HFFc6 (cell line): ENCODE results near the gene PTPRN2. TPM values are rescaled to one million over a fixed set of nuclear protein-coding genes. Genes with fewer than 3 reads are reported as not detected.

ENCODE experiments used
- DNase-seq: peaks from one replicate; pipeline ENCODE4 v3.0.0-alpha.2; 2018
- H3K27ac Mint-ChIP-seq: 2 replicates; pipeline ENCODE4 v1.8.0; 2020; ENCODE audit warnings: mild to moderate bottlenecking, mixed read lengths
- H3K27me3 Mint-ChIP-seq: 2 replicates; pipeline ENCODE4 v1.8.0; 2021; ENCODE audit warnings: mild to moderate bottlenecking, moderate library complexity, mixed read lengths; ENCODE audit not compliant: insufficient read depth
- H3K36me3 Mint-ChIP-seq: 2 replicates; pipeline ENCODE4 v1.8.0; 2021; ENCODE audit warnings: low read depth, mixed read lengths
- H3K4me1 Mint-ChIP-seq: 2 replicates; pipeline ENCODE4 v1.8.0; 2020; ENCODE audit warnings: low read depth, mixed read lengths
- H3K4me3 Mint-ChIP-seq: 2 replicates; pipeline ENCODE4 v1.8.0; 2020; ENCODE audit warnings: mild to moderate bottlenecking, moderate library complexity, mixed read lengths
- H3K9me3 Mint-ChIP-seq: 2 replicates; pipeline ENCODE4 v1.8.0; 2020; ENCODE audit warnings: mild to moderate bottlenecking, mixed read lengths
- total RNA-seq, 6 experiments: library from RNA; stranded (reverse); fragmentation: NEBNext Ultra II Directional; extraction: Animal tissue kit (Norgen Biotek cat#: 25700); gene quantifications; 2 replicates in 1 of 6; 3 replicates in 5 of 6; pipeline ENCODE4 v1.2.3, GENCODE V29; 2021
- TF ChIP-seq, protein P1 (sequence below): fragments of 200-600 bp; sonication (generic); IDR thresholded peaks from 2 replicates; pipeline ENCODE4 v1.5.0; 2021; ENCODE audit warnings: antibody characterized with exemption, mild to moderate bottlenecking

The PTPRN2 gene
- total RNA-seq, 6 experiments from 2014 or later = 0.05 to 0.27 (median 0.23) TPM

DNA sequence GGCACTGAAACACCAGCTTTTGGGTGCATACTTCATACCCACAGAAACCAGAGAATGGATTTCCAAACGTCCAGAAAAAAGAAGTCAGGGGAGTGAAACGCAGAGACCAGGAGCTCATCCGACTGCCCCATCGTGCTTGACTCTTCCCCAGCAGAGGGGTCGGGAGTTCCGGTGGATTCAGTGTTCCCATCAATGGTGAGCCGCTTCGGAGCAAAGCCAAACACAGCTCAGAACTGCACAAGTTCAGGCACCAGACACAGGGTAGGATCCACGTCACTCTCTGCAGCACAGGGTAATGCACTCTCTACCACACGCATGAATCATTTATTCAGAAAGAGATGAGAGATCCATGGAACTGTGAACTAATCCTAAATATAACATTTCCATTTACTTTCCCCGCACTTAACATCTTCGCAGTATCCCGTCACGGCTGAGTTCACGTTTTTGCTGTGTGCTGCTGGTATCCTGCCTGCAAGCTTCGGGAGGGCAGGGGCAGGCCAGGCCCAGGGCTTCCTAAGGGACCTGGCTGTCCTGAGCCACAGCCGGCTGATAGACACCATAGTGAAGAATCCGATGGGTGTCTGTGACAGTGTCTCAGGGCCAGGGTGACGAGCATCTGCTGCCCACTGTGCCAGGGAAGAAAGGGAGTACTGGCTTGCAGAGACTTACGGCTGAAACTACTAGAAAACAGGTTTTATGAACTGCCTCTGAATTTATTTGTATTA, 545.3 kb downstream of the PTPRN2 start:
- peaks cover 6% of the 10 kb centered on the region; the same call in 1 of the 2 replicates for H3K36me3 Mint-ChIP-seq
- H3K4me1 Mint-ChIP-seq = no peaks in the 10 kb centered on the region
- peaks cover 58% of the 10 kb centered on the region for H3K9me3 Mint-ChIP-seq
- no peak overlapping the region for H3K4me3 Mint-ChIP-seq
- no peak overlapping the region for H3K27ac Mint-ChIP-seq
- TF ChIP-seq, protein P1, sequence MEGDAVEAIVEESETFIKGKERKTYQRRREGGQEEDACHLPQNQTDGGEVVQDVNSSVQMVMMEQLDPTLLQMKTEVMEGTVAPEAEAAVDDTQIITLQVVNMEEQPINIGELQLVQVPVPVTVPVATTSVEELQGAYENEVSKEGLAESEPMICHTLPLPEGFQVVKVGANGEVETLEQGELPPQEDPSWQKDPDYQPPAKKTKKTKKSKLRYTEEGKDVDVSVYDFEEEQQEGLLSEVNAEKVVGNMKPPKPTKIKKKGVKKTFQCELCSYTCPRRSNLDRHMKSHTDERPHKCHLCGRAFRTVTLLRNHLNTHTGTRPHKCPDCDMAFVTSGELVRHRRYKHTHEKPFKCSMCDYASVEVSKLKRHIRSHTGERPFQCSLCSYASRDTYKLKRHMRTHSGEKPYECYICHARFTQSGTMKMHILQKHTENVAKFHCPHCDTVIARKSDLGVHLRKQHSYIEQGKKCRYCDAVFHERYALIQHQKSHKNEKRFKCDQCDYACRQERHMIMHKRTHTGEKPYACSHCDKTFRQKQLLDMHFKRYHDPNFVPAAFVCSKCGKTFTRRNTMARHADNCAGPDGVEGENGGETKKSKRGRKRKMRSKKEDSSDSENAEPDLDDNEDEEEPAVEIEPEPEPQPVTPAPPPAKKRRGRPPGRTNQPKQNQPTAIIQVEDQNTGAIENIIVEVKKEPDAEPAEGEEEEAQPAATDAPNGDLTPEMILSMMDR = no peak
- no peak for DNase-seq
- no peaks in the 10 kb centered on the region; the same call in 1 of the 2 replicates for H3K27me3 Mint-ChIP-seq

DNA sequence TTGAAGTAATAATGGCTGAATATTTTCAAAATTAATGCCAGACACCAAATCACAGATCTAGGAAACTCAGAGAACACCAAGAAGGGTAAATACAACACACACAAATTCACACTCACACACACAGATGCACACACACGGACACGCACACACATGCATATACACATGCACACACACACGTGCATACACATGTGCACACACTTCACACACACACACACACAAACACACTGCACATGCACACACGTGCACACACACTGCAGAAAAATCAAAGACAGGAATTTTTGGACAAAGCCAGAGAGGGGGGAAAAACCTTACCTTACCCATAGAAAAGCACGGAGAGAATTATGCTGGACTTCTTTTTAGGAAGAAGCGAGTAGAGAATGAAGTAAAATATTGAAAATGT, 547.4 kb downstream of the PTPRN2 start:
- Mint-ChIP-seq H3K27ac (no peak overlapping the region), H3K27me3 (no peaks in the 10 kb centered on the region; the same call in 1 of the 2 replicates), H3K36me3 (peaks cover 6% of the 10 kb centered on the region; the same call in 1 of the 2 replicates), H3K4me3 (no peak overlapping the region), H3K9me3 (peaks cover 49% of the 10 kb centered on the region), H3K4me1 (no peaks in the 10 kb centered on the region)
- no peak for DNase-seq
- TF ChIP-seq, protein P1 = no peak

DNA sequence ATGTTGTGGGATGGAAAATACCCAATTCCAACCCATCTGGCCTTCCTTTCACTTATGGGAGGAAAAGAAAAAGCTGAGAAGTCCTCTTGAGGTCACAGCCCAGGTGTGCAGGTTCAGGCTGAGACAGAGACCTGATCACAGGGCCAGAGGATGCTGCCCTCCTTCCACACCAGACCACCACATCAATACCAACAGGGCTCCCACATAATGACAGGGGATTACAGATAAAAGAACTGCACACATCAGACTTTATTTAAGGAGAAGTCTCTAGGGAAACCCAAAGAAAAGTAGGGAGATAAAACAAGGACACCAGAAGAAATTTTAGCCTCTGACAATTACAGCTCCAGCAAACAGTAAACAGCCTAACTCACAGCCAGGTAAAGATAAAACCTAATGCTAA, 548.4 kb downstream of the PTPRN2 start:
- Mint-ChIP-seq H3K9me3 (peaks cover 56% of the 10 kb centered on the region), H3K27ac (no peak overlapping the region), H3K27me3 (no peaks in the 10 kb centered on the region; the same call in 1 of the 2 replicates), H3K4me1 (no peaks in the 10 kb centered on the region), H3K4me3 (no peak overlapping the region), H3K36me3 (peaks cover 6% of the 10 kb centered on the region; the same call in 1 of the 2 replicates)
- TF ChIP-seq, protein P1 = no peak
- no peak for DNase-seq

DNA sequence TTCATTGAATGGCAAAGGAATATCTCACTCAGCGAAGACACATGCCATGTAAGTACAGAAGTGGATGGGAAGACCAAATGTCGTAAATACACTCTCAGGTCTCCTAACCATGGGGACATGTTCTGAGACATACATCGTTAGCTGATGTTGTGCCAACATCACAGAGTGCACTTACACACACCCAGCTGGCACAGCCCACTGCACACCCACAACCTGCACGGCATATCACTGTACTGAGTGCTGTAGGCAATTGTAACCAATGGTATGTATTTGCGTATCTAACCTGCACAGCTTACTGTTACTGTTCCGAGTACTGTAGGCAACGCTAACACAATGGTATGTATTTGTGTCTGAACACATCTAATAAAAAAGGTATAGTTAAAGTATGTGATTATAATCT, 550.4 kb downstream of the PTPRN2 start:
- peaks cover 60% of the 10 kb centered on the region for H3K9me3 Mint-ChIP-seq
- no peak overlapping the region for H3K27ac Mint-ChIP-seq
- H3K36me3 Mint-ChIP-seq = peaks cover 11% of the 10 kb centered on the region; the same call in 1 of the 2 replicates
- no peaks in the 10 kb centered on the region for H3K4me1 Mint-ChIP-seq
- H3K27me3 Mint-ChIP-seq = peaks cover under 1% of the 10 kb centered on the region; the same call in 1 of the 2 replicates
- no peak for DNase-seq
- no peak overlapping the region for H3K4me3 Mint-ChIP-seq
- TF ChIP-seq, protein P1 = no peak

DNA sequence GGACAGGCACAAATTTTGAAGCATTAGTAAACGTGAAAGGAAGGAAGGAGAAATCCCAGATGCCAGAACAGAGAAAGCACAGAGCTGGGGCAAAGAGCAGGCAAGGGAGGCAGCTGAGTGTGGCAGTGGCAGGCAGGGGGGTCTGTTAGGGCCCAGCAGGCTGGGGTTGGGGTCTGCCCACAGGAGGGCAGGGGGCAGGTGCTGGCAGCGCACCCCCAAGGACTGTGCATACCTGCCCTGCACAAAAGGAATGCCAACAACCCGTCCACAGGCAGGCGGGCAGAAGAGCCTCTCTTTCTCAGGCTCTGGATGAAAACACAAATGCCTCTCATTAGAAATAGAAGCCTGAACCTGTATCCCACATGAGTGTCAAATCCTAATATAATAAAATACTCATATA, 552.3 kb downstream of the PTPRN2 start:
- Mint-ChIP-seq H3K36me3 (peaks cover 5% of the 10 kb centered on the region; the same call in 1 of the 2 replicates), H3K4me3 (no peak overlapping the region), H3K27me3 (peaks cover 3% of the 10 kb centered on the region; the same call in 1 of the 2 replicates), H3K4me1 (no peaks in the 10 kb centered on the region), H3K27ac (no peak overlapping the region), H3K9me3 (peaks cover 60% of the 10 kb centered on the region)
- TF ChIP-seq, protein P1 = no peak
- no peak for DNase-seq
